Uterus (tissue), 4 donors: ENCODE measurements around the gene RAD52. TPM values are rescaled to one million over a fixed set of nuclear protein-coding genes. Genes with fewer than 3 reads are reported as not detected.

Source experiments
- DNase-seq, 2 donors: peaks; one replicate each; pipeline ENCODE4 v3.0.0-alpha.2; 2019 to 2020
- H3K27ac ChIP-seq, 2 donors: fragments of 200-600 bp; sonication (generic); 1 replicate in 1 of 2; 2 replicates in 1 of 2; pipeline ENCODE4 v1.5.1; 2016 to 2018
- H3K27me3 ChIP-seq, 2 donors: fragments of 200-600 bp; sonication (generic); one replicate each; pipeline ENCODE4 v1.5.1; 2018 to 2019; ENCODE audit warnings: control low read depth in 1 of 2
- H3K36me3 ChIP-seq, 2 donors: fragments of 200-600 bp; sonication (generic); one replicate each; pipeline ENCODE4 v1.5.1; 2019; ENCODE audit warnings: control low read depth in 1 of 2
- H3K4me1 ChIP-seq, 2 donors: fragments of 200-600 bp; sonication (generic); one replicate each; pipeline ENCODE4 v1.5.1; 2018 to 2019; ENCODE audit warnings: control low read depth in 1 of 2
- H3K4me3 ChIP-seq, 2 donors: fragments of 200-600 bp; sonication (generic); 1 replicate in 1 of 2; 2 replicates in 1 of 2; pipeline ENCODE4 v1.5.1; 2018 to 2019; ENCODE audit warnings: mild to moderate bottlenecking in 1 of 2
- H3K9me3 ChIP-seq, 2 donors: fragments of 200-600 bp; sonication (generic); one replicate each; pipeline ENCODE4 v1.5.1; 2019; ENCODE audit warnings: control low read depth in 1 of 2
- CTCF ChIP-seq, 4 experiments: fragments of 200-600 bp in 2 of 4; fragments of 450-650 bp in 2 of 4; sonication (generic) in 2 of 4; IDR thresholded peaks; one replicate each; pipeline ENCODE4 v1.5.1; 2016 to 2019; ENCODE audit warnings: antibody characterized with exemption in 4 of 4, mild to moderate bottlenecking in 2 of 4, moderate library complexity in 1 of 4
- POLR2A ChIP-seq, 2 donors: fragments of 450-650 bp; IDR thresholded peaks; one replicate each; pipeline ENCODE4 v1.6.1; 2016; ENCODE audit warnings: antibody characterized with exemption in 2 of 2, mild to moderate bottlenecking in 1 of 2, moderate library complexity in 1 of 2
- intact Hi-C: fragments of 100-400 bp; cut with DNase I; formaldehyde crosslinking; loops from one replicate; pipeline ENCODE4 v1.15.1; 2023; ENCODE audit warnings: low total_unique reads
- total RNA-seq, 4 donors: library from RNA; depleted of rRNA in 3 of 4; stranded (reverse); fragments of >200 nt in 3 of 4; gene quantifications; one replicate each; pipeline versions ENCODE4 v1.1.0 to v1.2.4, GENCODE V29; 2014 to 2023
- donor health status: DM: yes; HTN: yes; CAD: no.

The RAD52 gene
- total RNA-seq, 4 donors from 2014 or later = 2.4 to 47.4 (median 25.7) TPM

- H3K36me3 ChIP-seq = peaks cover 0 to 3% of the 10 kb centered on the region in 2 donors
- DNase-seq = no peak
Measured at GRCh38 chr12:885701-886100, 63.8 kb downstream of the RAD52 start.

DNA sequence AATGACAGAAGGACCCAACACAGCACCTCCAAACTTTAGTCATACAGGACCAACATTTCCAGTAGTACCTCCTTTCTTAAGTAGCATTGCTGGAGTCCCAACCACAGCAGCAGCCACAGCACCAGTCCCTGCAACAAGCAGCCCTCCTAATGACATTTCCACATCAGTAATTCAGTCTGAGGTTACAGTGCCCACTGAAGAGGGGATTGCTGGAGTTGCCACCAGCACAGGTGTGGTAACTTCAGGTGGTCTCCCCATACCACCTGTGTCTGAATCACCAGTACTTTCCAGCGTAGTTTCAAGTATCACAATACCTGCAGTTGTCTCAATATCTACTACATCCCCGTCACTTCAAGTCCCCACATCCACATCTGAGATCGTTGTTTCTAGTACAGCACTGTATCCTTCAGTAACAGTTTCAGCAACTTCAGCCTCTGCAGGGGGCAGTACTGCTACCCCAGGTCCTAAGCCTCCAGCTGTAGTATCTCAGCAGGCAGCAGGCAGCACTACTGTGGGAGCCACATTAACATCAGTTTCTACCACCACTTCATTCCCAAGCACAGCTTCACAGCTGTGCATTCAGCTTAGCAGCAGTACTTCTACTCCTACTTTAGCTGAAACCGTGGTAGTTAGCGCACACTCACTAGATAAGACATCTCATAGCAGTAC, 64.6 kb downstream of the RAD52 start:
- no peak for DNase-seq
- no peak overlapping the region for H3K27ac ChIP-seq
- TF ChIP-seq POLR2A (IDR thresholded peaks at IDR 0.05) (no peak), CTCF (IDR thresholded peaks at IDR 0.05) (no peak)
- H3K36me3 ChIP-seq = peaks cover 0 to 3% of the 10 kb centered on the region in 2 donors
- intact Hi-C loops = no loop called here
- no peak overlapping the region for H3K4me3 ChIP-seq
- no peaks in the 10 kb centered on the region for H3K27me3 ChIP-seq
- no peaks in the 10 kb centered on the region for H3K9me3 ChIP-seq
- no peaks in the 10 kb centered on the region for H3K4me1 ChIP-seq

More at GRCh38 chr12:885701-886100, 63.8 kb downstream of the RAD52 start:
- Histone ChIP-seq H3K27ac (no peak overlapping the region), H3K9me3 (no peaks in the 10 kb centered on the region), H3K4me1 (no peaks in the 10 kb centered on the region), H3K27me3 (no peaks in the 10 kb centered on the region), H3K4me3 (no peak overlapping the region)
- TF ChIP-seq POLR2A (IDR thresholded peaks at IDR 0.05) (no peak), CTCF (IDR thresholded peaks at IDR 0.05) (no peak)
- intact Hi-C loops = no loop called here

- Histone ChIP-seq H3K27me3 (no peaks in the 10 kb centered on the region), H3K4me3 (no peak overlapping the region), H3K36me3 (peaks cover 0 to 3% of the 10 kb centered on the region in 2 donors), H3K4me1 (no peaks in the 10 kb centered on the region), H3K9me3 (no peaks in the 10 kb centered on the region), H3K27ac (no peak overlapping the region)
- intact Hi-C loops = no loop called here
- TF ChIP-seq POLR2A (IDR thresholded peaks at IDR 0.05) = no peak
- no peak for TF ChIP-seq CTCF (IDR thresholded peaks at IDR 0.05)
- DNase-seq = no peak
Measured at GRCh38 chr12:880656-881055, 68.8 kb downstream of the RAD52 start.

DNA sequence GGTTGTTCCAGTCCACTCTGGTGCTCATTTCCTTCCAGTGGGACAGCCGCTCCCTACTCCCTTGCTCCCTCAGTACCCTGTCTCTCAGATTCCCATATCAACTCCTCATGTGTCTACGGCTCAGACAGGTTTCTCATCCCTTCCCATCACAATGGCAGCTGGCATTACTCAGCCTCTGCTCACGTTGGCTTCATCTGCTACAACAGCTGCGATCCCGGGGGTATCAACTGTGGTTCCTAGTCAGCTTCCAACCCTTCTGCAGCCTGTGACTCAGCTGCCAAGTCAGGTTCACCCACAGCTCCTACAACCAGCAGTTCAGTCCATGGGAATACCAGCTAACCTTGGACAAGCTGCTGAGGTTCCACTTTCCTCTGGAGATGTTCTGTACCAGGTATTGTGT, 69.9 kb downstream of the RAD52 start:
- H3K36me3 ChIP-seq = peaks cover 0 to 3% of the 10 kb centered on the region in 2 donors
- TF ChIP-seq POLR2A (IDR thresholded peaks at IDR 0.05) (no peak), CTCF (IDR thresholded peaks at IDR 0.05) (no peak)
- intact Hi-C loops = no loop called here

GRCh38 chr12:873954-874353, 75.5 kb downstream of the RAD52 start:
- Histone ChIP-seq H3K27ac (no peak overlapping the region), H3K4me3 (no peak overlapping the region), H3K36me3 (no peaks in the 10 kb centered on the region), H3K9me3 (no peaks in the 10 kb centered on the region), H3K27me3 (no peaks in the 10 kb centered on the region), H3K4me1 (no peaks in the 10 kb centered on the region)
- intact Hi-C loops = no loop called here
- TF ChIP-seq POLR2A (IDR thresholded peaks at IDR 0.05) = no peak
- no peak for TF ChIP-seq CTCF (IDR thresholded peaks at IDR 0.05)
- no peak for DNase-seq

More for the DNA sequence above, 69.9 kb downstream of the RAD52 start:
- H3K4me1 ChIP-seq = no peaks in the 10 kb centered on the region
- no peak overlapping the region for H3K27ac ChIP-seq
- no peaks in the 10 kb centered on the region for H3K9me3 ChIP-seq
- no peaks in the 10 kb centered on the region for H3K27me3 ChIP-seq
- DNase-seq = no peak
- no peak overlapping the region for H3K4me3 ChIP-seq
